HCT116 (cell line): Measurements from ENCODE around the gene GAS2. TPM values are rescaled to one million over a fixed set of nuclear protein-coding genes. Genes with fewer than 3 reads are reported as not detected.

Experiments
- ATAC-seq: fragments of 200-7000 bp; cut with Tn5 transposase; 2 replicates; pipeline ENCODE4 v1.9.1; 2020; ENCODE audit warnings: mild to moderate bottlenecking, moderate library complexity
- BruUV-seq: library from RNA; stranded (reverse); fragments of 400-500 nt; replicated peaks from 2 replicates; lab custom pipeline; 2021; lab: Mats Ljungman, UMichigan
- CTCF ChIA-PET: fragments of 300-600 bp; sonication (Branson Sonifier 250); formaldehyde crosslinking; loops from one replicate; lab custom pipeline; 2021; ENCODE audit warnings: antibody characterized with exemption; lab: Charles Lee
- POLR2A ChIA-PET: fragments of 300-600, 350-600 bp; sonication (Branson Sonifier 250); formaldehyde crosslinking; loops from one replicate; lab custom pipeline; 2021; ENCODE audit warnings: antibody characterized with exemption; lab: Charles Lee
- RAD21 ChIA-PET, 2 experiments: fragments of 300-600 bp; sonication (Branson Sonifier 250); formaldehyde crosslinking; loops; one replicate each; lab custom pipeline; 2023; ENCODE audit warnings: low total read pairs in 2 of 2; ENCODE audit not compliant: uncharacterized antibody in 2 of 2, unreplicated experiment in 2 of 2, low non-redundant PET in 1 of 2; lab: Charles Lee
- DNase-seq: peaks from one replicate; pipeline ENCODE4 v3.0.0-alpha.2; 2010; ENCODE audit warnings: low read depth, low spot score
- H2AFZ ChIP-seq: fragments of 200-600 bp; shearing (Covaris generic), sonication (generic); 2 replicates; pipeline ENCODE4 v1.6.1; 2017; ENCODE audit warnings: low read depth, mixed run types, mixed read lengths, antibody characterized with exemption, low read length; ENCODE audit not compliant: poor library complexity, severe bottlenecking
- H3K27ac ChIP-seq: 2 replicates; pipeline ENCODE4 v1.5.1; 2012; ENCODE audit warnings: low read depth, low read length
- H3K27me3 ChIP-seq: fragments of 200-600 bp; sonication (generic); 2 replicates; pipeline ENCODE4 v1.6.1; 2016; ENCODE audit warnings: mixed run types, low read length, mixed read lengths; ENCODE audit not compliant: insufficient read depth
- H3K36me3 ChIP-seq, 2 experiments: fragments of 200-500 bp in 1 of 2; fragments of 200-600 bp in 1 of 2; sonication (Bioruptor generic) in 1 of 2; sonication (generic) in 1 of 2; 2 replicates each; pipeline versions ENCODE4 v1.5.1 to v1.6.1; 2014 to 2016; ENCODE audit warnings: low read length in 2 of 2, inconsistent platforms in 1 of 2, mixed read lengths in 1 of 2, mixed run types in 1 of 2; ENCODE audit not compliant: insufficient read depth in 2 of 2, control insufficient read depth in 1 of 2
- H3K4me1 ChIP-seq, 2 experiments: fragments of 200-600 bp in 1 of 2; sonication (generic) in 1 of 2; 2 replicates each; pipeline versions ENCODE4 v1.5.1 to v1.6.1; 2012 to 2017; ENCODE audit warnings: low read length in 2 of 2, inconsistent platforms in 1 of 2, mild to moderate bottlenecking in 1 of 2, mixed read lengths in 1 of 2, mixed run types in 1 of 2, moderate library complexity in 1 of 2; ENCODE audit not compliant: insufficient read depth in 2 of 2, control insufficient read depth in 1 of 2
- H3K4me2 ChIP-seq: fragments of 200-600 bp; sonication (generic); 2 replicates; pipeline ENCODE4 v1.6.1; 2017; ENCODE audit warnings: mixed run types, low read length, mixed read lengths
- H3K4me3 ChIP-seq, 2 experiments: fragments of 200-600 bp in 1 of 2; sonication (generic) in 1 of 2; replicated peaks in 1 of 2; 2 replicates each; pipeline ENCODE4 v1.5.1; 2011 to 2016; ENCODE audit warnings: low read length in 2 of 2, control low read depth in 1 of 2, low read depth in 1 of 2, mild to moderate bottlenecking in 1 of 2, mixed read lengths in 1 of 2, mixed run types in 1 of 2
- H3K79me2 ChIP-seq: fragments of 200-600 bp; sonication (generic); 2 replicates; pipeline ENCODE4 v1.6.1; 2017; ENCODE audit warnings: mild to moderate bottlenecking, mixed run types, low read length, moderate library complexity, mixed read lengths; ENCODE audit not compliant: insufficient read depth
- H3K9ac ChIP-seq: fragments of 200-600 bp; sonication (generic); 2 replicates; pipeline ENCODE4 v1.6.1; 2016; ENCODE audit warnings: low read length, mixed read lengths
- H3K9me2 ChIP-seq: fragments of 200-600 bp; sonication (generic), shearing (Covaris generic); 2 replicates; pipeline ENCODE4 v1.6.1; 2017; ENCODE audit warnings: mixed run types, mild to moderate bottlenecking, moderate library complexity; ENCODE audit not compliant: insufficient read depth
- H3K9me3 ChIP-seq, 2 experiments: fragments of 200-500 bp in 1 of 2; fragments of 200-600 bp in 1 of 2; sonication (Bioruptor generic) in 1 of 2; sonication (generic) in 1 of 2; 2 replicates each; pipeline ENCODE4 v1.6.1; 2014 to 2017; ENCODE audit warnings: low read length in 2 of 2, mixed read lengths in 2 of 2, inconsistent platforms in 1 of 2, low read depth in 1 of 2, mild to moderate bottlenecking in 1 of 2, mixed run types in 1 of 2, moderate library complexity in 1 of 2; ENCODE audit not compliant: control insufficient read depth in 1 of 2, insufficient read depth in 1 of 2
- H4K20me1 ChIP-seq: fragments of 200-600 bp; sonication (generic), shearing (Covaris generic); 2 replicates; pipeline ENCODE4 v1.6.1; 2017; ENCODE audit warnings: mixed run types, mild to moderate bottlenecking, moderate library complexity; ENCODE audit not compliant: insufficient read depth
- ELF1 ChIP-seq: IDR thresholded peaks from 2 replicates; pipeline ENCODE4 v1.6.1; 2012; ENCODE audit warnings: low read depth, borderline replicate concordance
- EZH2 ChIP-seq: fragments of 200-600 bp; sonication (generic); IDR thresholded peaks from 2 replicates; pipeline ENCODE4 v1.6.1; 2017; ENCODE audit warnings: antibody characterized with exemption, mixed run types
- MAX ChIP-seq: IDR thresholded peaks from 2 replicates; pipeline ENCODE4 v1.6.1; 2012
- YY1 ChIP-seq: IDR thresholded peaks from 2 replicates; pipeline ENCODE4 v1.6.1; 2011; ENCODE audit warnings: low read length, low read depth, moderate library complexity, mild to moderate bottlenecking; ENCODE audit not compliant: insufficient replicate concordance; ENCODE audit errors: extremely low read depth
- ZNF274 ChIP-seq: fragments of 200-500 bp; sonication (Bioruptor generic); IDR thresholded peaks from 2 replicates; pipeline ENCODE4 v1.6.1; 2014; ENCODE audit warnings: mild to moderate bottlenecking, low read depth, low read length, inconsistent platforms
- intact Hi-C: fragments of 100-400 bp; cut with micrococcal nuclease; formaldehyde crosslinking; loops from 2 replicates; pipeline ENCODE4 v1.10.0; 2022
- total RNA-seq: library from RNA; stranded (reverse); gene quantifications from one replicate; pipeline ENCODE4 v1.2.1, GENCODE V29; 2021; ENCODE audit not compliant: unreplicated experiment
- TF ChIP-seq, protein P1 (sequence below): IDR thresholded peaks from 2 replicates; pipeline ENCODE4 v1.6.1; 2012; ENCODE audit warnings: low read depth
- TF ChIP-seq, protein P2 (sequence below): IDR thresholded peaks from 2 replicates; pipeline ENCODE4 v1.6.1; 2011; ENCODE audit warnings: mild to moderate bottlenecking, low read length, moderate library complexity; ENCODE audit not compliant: insufficient replicate concordance; ENCODE audit errors: extremely low read depth

The GAS2 gene
- total RNA-seq, 1 experiment from 2014 or later: not detected

- no peak overlapping the region for H3K9ac ChIP-seq
- ATAC-seq: no peak
- H3K79me2 ChIP-seq: no peaks in the 10 kb centered on the region
- H3K9me2 ChIP-seq: no peaks in the 10 kb centered on the region
- DNase-seq: no peak
- no TSS peak for BruUV-seq
- H2AFZ ChIP-seq: no peak overlapping the region
- no peak overlapping the region for H3K4me3 ChIP-seq
- H3K4me2 ChIP-seq: no peak overlapping the region
- no peaks in the 10 kb centered on the region for H3K36me3 ChIP-seq
- H3K27me3 ChIP-seq: peaks cover 23% of the 10 kb centered on the region
- ChIA-PET CTCF (no interaction called here), RAD21 (no interaction called here), POLR2A (no interaction called here)
- no peaks in the 10 kb centered on the region for H4K20me1 ChIP-seq
- no peak overlapping the region for H3K27ac ChIP-seq
- intact Hi-C loops: no loop called here
- no peaks in the 10 kb centered on the region for H3K4me1 ChIP-seq
- H3K9me3 ChIP-seq: no peaks in the 10 kb centered on the region
- TF ChIP-seq, protein P1, sequence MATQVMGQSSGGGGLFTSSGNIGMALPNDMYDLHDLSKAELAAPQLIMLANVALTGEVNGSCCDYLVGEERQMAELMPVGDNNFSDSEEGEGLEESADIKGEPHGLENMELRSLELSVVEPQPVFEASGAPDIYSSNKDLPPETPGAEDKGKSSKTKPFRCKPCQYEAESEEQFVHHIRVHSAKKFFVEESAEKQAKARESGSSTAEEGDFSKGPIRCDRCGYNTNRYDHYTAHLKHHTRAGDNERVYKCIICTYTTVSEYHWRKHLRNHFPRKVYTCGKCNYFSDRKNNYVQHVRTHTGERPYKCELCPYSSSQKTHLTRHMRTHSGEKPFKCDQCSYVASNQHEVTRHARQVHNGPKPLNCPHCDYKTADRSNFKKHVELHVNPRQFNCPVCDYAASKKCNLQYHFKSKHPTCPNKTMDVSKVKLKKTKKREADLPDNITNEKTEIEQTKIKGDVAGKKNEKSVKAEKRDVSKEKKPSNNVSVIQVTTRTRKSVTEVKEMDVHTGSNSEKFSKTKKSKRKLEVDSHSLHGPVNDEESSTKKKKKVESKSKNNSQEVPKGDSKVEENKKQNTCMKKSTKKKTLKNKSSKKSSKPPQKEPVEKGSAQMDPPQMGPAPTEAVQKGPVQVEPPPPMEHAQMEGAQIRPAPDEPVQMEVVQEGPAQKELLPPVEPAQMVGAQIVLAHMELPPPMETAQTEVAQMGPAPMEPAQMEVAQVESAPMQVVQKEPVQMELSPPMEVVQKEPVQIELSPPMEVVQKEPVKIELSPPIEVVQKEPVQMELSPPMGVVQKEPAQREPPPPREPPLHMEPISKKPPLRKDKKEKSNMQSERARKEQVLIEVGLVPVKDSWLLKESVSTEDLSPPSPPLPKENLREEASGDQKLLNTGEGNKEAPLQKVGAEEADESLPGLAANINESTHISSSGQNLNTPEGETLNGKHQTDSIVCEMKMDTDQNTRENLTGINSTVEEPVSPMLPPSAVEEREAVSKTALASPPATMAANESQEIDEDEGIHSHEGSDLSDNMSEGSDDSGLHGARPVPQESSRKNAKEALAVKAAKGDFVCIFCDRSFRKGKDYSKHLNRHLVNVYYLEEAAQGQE: no peak
- no peak for TF ChIP-seq ELF1
- no peak for TF ChIP-seq YY1
- no peak for TF ChIP-seq MAX
- TF ChIP-seq, protein P2, sequence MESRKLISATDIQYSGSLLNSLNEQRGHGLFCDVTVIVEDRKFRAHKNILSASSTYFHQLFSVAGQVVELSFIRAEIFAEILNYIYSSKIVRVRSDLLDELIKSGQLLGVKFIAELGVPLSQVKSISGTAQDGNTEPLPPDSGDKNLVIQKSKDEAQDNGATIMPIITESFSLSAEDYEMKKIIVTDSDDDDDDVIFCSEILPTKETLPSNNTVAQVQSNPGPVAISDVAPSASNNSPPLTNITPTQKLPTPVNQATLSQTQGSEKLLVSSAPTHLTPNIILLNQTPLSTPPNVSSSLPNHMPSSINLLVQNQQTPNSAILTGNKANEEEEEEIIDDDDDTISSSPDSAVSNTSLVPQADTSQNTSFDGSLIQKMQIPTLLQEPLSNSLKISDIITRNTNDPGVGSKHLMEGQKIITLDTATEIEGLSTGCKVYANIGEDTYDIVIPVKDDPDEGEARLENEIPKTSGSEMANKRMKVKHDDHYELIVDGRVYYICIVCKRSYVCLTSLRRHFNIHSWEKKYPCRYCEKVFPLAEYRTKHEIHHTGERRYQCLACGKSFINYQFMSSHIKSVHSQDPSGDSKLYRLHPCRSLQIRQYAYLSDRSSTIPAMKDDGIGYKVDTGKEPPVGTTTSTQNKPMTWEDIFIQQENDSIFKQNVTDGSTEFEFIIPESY: no peak
- no peak for TF ChIP-seq EZH2
- TF ChIP-seq ZNF274: no peak
Observed at GRCh38 chr11:22785251-22785650, 118.8 kb downstream of the GAS2 start.
